Caco-2 (cell line): ENCODE data around the gene MYL7. TPM values are rescaled to one million over a fixed set of nuclear protein-coding genes. Genes with fewer than 3 reads are reported as not detected.

ENCODE experiments used
- BruUV-seq: library from RNA; stranded (reverse); fragments of 400-500 nt; replicated peaks from 2 replicates; lab custom pipeline; 2021; lab: Mats Ljungman, UMichigan
- CTCF ChIA-PET: fragments of 300-600 bp; sonication (Branson Sonifier 250); formaldehyde crosslinking; loops from one replicate; lab custom pipeline; 2022; ENCODE audit warnings: antibody characterized with exemption; lab: Charles Lee
- POLR2A ChIA-PET: fragments of 300-600 bp; sonication (Branson Sonifier 250); formaldehyde crosslinking; loops from one replicate; lab custom pipeline; 2022; ENCODE audit warnings: antibody characterized with exemption; lab: Charles Lee
- DNase-seq, 2 experiments: peaks; one replicate each; pipeline versions ENCODE4 v3.0.0 to v3.0.0-alpha.2; 2020 to 2022
- H3K27me3 ChIP-seq: replicated peaks from 2 replicates; pipeline ENCODE4 v1.6.0; 2011; ENCODE audit warnings: low read length; ENCODE audit not compliant: control insufficient read depth, insufficient read depth
- H3K36me3 ChIP-seq: 2 replicates; pipeline ENCODE4 v1.5.1; 2011; ENCODE audit warnings: low read length; ENCODE audit not compliant: control insufficient read depth, insufficient read depth
- H3K4me1 ChIP-seq: fragments of 250-450 bp; sonication (Bioruptor Pico); 2 replicates; pipeline ENCODE4 v1.5.1; 2020; ENCODE audit warnings: mild to moderate bottlenecking
- H3K4me3 ChIP-seq: 2 replicates; pipeline ENCODE4 v1.5.1; 2011; ENCODE audit warnings: low read depth, mild to moderate bottlenecking, control low read depth, low read length
- H3K9me3 ChIP-seq: fragments of 250-450 bp; sonication (Bioruptor Pico); 2 replicates; pipeline ENCODE4 v1.5.1; 2020; ENCODE audit warnings: mild to moderate bottlenecking, moderate library complexity
- H3K27ac Mint-ChIP-seq: one replicate; pipeline ENCODE4 v1.8.0; 2022; ENCODE audit warnings: mixed read lengths; ENCODE audit not compliant: unreplicated experiment
- H3K27me3 Mint-ChIP-seq: one replicate; pipeline ENCODE4 v1.8.0; 2022; ENCODE audit warnings: mixed read lengths; ENCODE audit not compliant: insufficient read depth, unreplicated experiment
- H3K36me3 Mint-ChIP-seq: one replicate; pipeline ENCODE4 v1.8.0; 2022; ENCODE audit warnings: mild to moderate bottlenecking, mixed read lengths; ENCODE audit not compliant: insufficient read depth, unreplicated experiment
- H3K4me1 Mint-ChIP-seq: one replicate; pipeline ENCODE4 v1.8.0; 2022; ENCODE audit warnings: low read depth, mixed read lengths; ENCODE audit not compliant: unreplicated experiment
- H3K4me3 Mint-ChIP-seq: one replicate; pipeline ENCODE4 v1.8.0; 2022; ENCODE audit warnings: mild to moderate bottlenecking, moderate library complexity, mixed read lengths; ENCODE audit not compliant: unreplicated experiment
- H3K9me3 Mint-ChIP-seq: one replicate; pipeline ENCODE4 v1.8.0; 2022; ENCODE audit warnings: mixed read lengths; ENCODE audit not compliant: unreplicated experiment
- intact Hi-C: fragments of 100-400 bp; cut with micrococcal nuclease; formaldehyde crosslinking; loops from one replicate; pipeline ENCODE4 v1.10.0; 2022; ENCODE audit not compliant: unreplicated experiment
- total RNA-seq: library from RNA; stranded (reverse); gene quantifications from 2 replicates; pipeline ENCODE4 v1.2.3, GENCODE V29; 2022
- TF ChIP-seq, protein P1 (sequence below), 2 experiments: fragments of 200-600 bp in 1 of 2; IDR thresholded peaks; 1 replicate in 1 of 2; 2 replicates in 1 of 2; pipeline versions ENCODE4 v1.5.1 to v1.8.0; 2011 to 2022; ENCODE audit warnings: antibody characterized with exemption in 1 of 2, control low read depth in 1 of 2, inconsistent platforms in 1 of 2, low read depth in 1 of 2, low read length in 1 of 2, mild to moderate bottlenecking in 1 of 2, moderate library complexity in 1 of 2; ENCODE audit not compliant: insufficient read depth in 1 of 2, severe bottlenecking in 1 of 2, unreplicated experiment in 1 of 2

MYL7 gene
- total RNA-seq, 1 experiment from 2014 or later = 16.2 TPM

DNA sequence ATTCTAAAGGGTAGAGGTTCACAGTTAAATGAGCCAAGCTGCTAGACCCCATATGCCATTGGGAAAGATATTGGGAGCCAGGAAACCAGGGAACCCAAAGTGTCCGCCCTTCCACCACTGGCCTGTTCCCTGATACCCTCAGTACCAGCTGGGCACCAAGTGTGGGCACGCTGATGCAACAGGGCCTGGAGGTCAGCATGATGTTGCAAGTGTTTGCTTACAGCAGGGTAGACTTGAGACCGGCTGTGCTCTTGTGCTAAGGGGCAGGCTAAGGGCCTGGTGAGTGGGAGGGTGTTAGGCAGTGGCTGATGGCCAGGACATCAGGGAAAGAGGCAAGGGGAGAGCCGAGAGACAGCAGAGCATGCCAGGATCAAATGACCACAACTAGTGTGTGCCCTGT, 21.0 kb upstream of the MYL7 start:
- Histone ChIP-seq H3K9me3 (no peaks in the 10 kb centered on the region), H3K27me3 (no peaks in the 10 kb centered on the region), H3K36me3 (no peaks in the 10 kb centered on the region), H3K4me1 (no peaks in the 10 kb centered on the region), H3K4me3 (no peak overlapping the region)
- peaks cover 4% of the 10 kb centered on the region for H3K4me1 Mint-ChIP-seq
- H3K27me3 Mint-ChIP-seq = peaks cover 11% of the 10 kb centered on the region
- intact Hi-C loops = no loop called here
- ChIA-PET POLR2A (no interaction called here), CTCF (no interaction called here)
- no peaks in the 10 kb centered on the region for H3K36me3 Mint-ChIP-seq
- no TSS peak for BruUV-seq
- DNase-seq = peak in 1 of 2 experiments; percentile 26
- no peak overlapping the region for H3K4me3 Mint-ChIP-seq
- H3K9me3 Mint-ChIP-seq = no peaks in the 10 kb centered on the region
- TF ChIP-seq, protein P1, sequence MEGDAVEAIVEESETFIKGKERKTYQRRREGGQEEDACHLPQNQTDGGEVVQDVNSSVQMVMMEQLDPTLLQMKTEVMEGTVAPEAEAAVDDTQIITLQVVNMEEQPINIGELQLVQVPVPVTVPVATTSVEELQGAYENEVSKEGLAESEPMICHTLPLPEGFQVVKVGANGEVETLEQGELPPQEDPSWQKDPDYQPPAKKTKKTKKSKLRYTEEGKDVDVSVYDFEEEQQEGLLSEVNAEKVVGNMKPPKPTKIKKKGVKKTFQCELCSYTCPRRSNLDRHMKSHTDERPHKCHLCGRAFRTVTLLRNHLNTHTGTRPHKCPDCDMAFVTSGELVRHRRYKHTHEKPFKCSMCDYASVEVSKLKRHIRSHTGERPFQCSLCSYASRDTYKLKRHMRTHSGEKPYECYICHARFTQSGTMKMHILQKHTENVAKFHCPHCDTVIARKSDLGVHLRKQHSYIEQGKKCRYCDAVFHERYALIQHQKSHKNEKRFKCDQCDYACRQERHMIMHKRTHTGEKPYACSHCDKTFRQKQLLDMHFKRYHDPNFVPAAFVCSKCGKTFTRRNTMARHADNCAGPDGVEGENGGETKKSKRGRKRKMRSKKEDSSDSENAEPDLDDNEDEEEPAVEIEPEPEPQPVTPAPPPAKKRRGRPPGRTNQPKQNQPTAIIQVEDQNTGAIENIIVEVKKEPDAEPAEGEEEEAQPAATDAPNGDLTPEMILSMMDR (IDR thresholded peaks at IDR 0.05; ENCODE audit: insufficient read depth in 1 of 2, low read depth in 1 of 2, low read length in 1 of 2, severe bottlenecking in 1 of 2, unreplicated experiment in 1 of 2) = no peak
- H3K27ac Mint-ChIP-seq = no peak overlapping the region

DNA sequence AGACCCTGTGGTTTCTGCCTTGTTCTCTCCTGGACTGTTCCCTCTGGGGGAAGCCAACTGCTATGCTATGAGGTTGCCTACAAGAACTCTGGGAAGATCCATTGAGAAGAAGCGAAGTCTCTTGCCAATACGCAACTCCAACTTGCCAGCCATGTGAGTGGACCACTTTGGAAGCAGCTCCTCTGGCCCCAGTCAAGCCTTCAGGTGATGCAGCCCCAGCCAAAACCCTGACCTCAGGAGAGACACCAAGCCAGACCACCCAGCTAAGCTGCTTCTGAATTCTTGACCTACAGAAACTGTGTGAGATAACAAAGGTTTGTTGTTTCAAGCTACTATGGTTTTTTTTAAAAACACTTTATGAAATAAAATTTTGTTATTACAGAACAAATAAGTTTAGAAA, 20.2 kb upstream of the MYL7 start:
- H3K27ac Mint-ChIP-seq = no peak overlapping the region
- H3K36me3 ChIP-seq = no peaks in the 10 kb centered on the region
- DNase-seq = no peak
- H3K4me1 Mint-ChIP-seq = peaks cover 4% of the 10 kb centered on the region
- ChIA-PET CTCF (no interaction called here), POLR2A (no interaction called here)
- H3K9me3 ChIP-seq = no peaks in the 10 kb centered on the region
- no peaks in the 10 kb centered on the region for H3K4me1 ChIP-seq
- H3K9me3 Mint-ChIP-seq = no peaks in the 10 kb centered on the region
- intact Hi-C loops = no loop called here
- no TSS peak for BruUV-seq
- no peak overlapping the region for H3K4me3 Mint-ChIP-seq
- H3K27me3 Mint-ChIP-seq = peaks cover 11% of the 10 kb centered on the region
- TF ChIP-seq, protein P1 (IDR thresholded peaks at IDR 0.05; ENCODE audit: insufficient read depth in 1 of 2, low read depth in 1 of 2, low read length in 1 of 2, severe bottlenecking in 1 of 2, unreplicated experiment in 1 of 2) = no peak
- no peaks in the 10 kb centered on the region for H3K36me3 Mint-ChIP-seq
- no peaks in the 10 kb centered on the region for H3K27me3 ChIP-seq
- H3K4me3 ChIP-seq = no peak overlapping the region

DNA sequence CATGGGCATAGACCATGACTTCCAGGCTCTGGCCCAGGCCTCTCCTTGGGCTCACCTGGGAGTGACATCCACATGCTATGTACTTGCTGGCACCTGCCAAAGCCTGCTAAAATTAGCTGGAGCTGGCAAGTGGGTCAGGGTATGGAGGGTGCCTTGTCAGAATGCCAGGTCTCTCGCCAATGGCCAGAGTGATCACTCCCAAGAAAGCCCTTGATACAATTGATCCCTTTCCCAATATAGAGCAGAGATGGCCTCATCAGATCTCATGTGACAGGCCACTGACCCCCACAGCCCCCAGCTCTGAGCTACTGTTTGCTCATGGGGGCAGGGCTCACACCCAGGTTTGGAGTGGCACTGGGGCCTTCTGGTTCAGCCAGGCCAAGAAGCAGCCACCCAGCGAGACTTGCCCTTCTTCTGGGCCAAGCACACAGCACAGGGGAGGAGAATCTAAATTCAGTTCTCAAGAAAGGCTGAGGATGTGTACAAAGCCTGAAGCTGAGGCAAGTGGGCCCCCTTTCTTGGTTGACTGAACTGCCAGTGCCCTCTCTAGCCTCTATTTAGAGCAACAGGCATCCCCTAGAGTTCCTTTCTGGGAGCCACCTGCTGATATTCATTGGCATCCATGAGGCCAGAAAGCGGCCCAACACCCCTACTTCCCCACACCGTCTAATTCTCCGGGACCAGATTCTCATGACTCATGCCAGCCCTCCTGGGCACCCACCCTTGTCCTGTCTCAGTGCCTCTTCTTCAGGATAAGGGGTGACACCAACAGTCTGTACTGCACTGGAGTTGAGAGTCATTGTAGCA, 18.9 kb upstream of the MYL7 start:
- BruUV-seq = no TSS peak
- H3K27me3 ChIP-seq = no peaks in the 10 kb centered on the region
- Mint-ChIP-seq H3K36me3 (no peaks in the 10 kb centered on the region), H3K9me3 (no peaks in the 10 kb centered on the region), H3K27ac (no peak overlapping the region), H3K4me1 (peaks cover 4% of the 10 kb centered on the region), H3K27me3 (peaks cover 8% of the 10 kb centered on the region), H3K4me3 (no peak overlapping the region)
- no peaks in the 10 kb centered on the region for H3K4me1 ChIP-seq
- ChIA-PET CTCF (no interaction called here), POLR2A (no interaction called here)
- DNase-seq = no peak
- no peaks in the 10 kb centered on the region for H3K9me3 ChIP-seq
- TF ChIP-seq, protein P1 (IDR thresholded peaks at IDR 0.05; ENCODE audit: insufficient read depth in 1 of 2, low read depth in 1 of 2, low read length in 1 of 2, severe bottlenecking in 1 of 2, unreplicated experiment in 1 of 2) = no peak
- H3K4me3 ChIP-seq = no peak overlapping the region
- intact Hi-C loops = no loop called here
- H3K36me3 ChIP-seq = no peaks in the 10 kb centered on the region
